IPS DF 6.9 (cell line): ENCODE data around the gene TMEM132C.

Source experiments
- DNase-seq: peaks from one replicate; pipeline ENCODE4 v3.0.0-alpha.2; 2013; ENCODE audit warnings: low read depth, low spot score
- H3K27ac ChIP-seq: one replicate; pipeline ENCODE4 v1.5.1; 2013; ENCODE audit warnings: low read length, control low read depth
- H3K27me3 ChIP-seq: 2 replicates; pipeline ENCODE4 v1.6.1; 2013; ENCODE audit warnings: mild to moderate bottlenecking, low read length; ENCODE audit not compliant: control insufficient read depth, insufficient read depth
- H3K36me3 ChIP-seq: 2 replicates; pipeline ENCODE4 v1.6.1; 2013; ENCODE audit warnings: low read length; ENCODE audit not compliant: control insufficient read depth, insufficient read depth
- H3K4me1 ChIP-seq: 2 replicates; pipeline ENCODE4 v1.6.1; 2013; ENCODE audit warnings: low read length; ENCODE audit not compliant: control insufficient read depth, insufficient read depth
- H3K4me3 ChIP-seq: 2 replicates; pipeline ENCODE4 v1.5.1; 2013; ENCODE audit warnings: mild to moderate bottlenecking, low read length
- H3K9me3 ChIP-seq: 2 replicates; pipeline ENCODE4 v1.6.1; 2013; ENCODE audit warnings: low read length, inconsistent platforms; ENCODE audit not compliant: control insufficient read depth, insufficient read depth
- WGBS: extraction: QIAGEN DNeasy Blood & Tissue Kit; methylation state at CpG from one replicate; pipeline ENCODE4 v1.1.7; 2013; ENCODE audit warnings: mixed read lengths, missing lambda C conversion rate; ENCODE audit not compliant: insufficient read length, insufficient coverage; 5-methylcytosine and 5-hydroxymethylcytosine counted together

Gene TMEM132C

GRCh38 chr12:128513331-128513730, 246.4 kb downstream of the TMEM132C start:
- Histone ChIP-seq H3K27me3 (no peaks in the 10 kb centered on the region), H3K36me3 (no peaks in the 10 kb centered on the region), H3K9me3 (peaks cover 35% of the 10 kb centered on the region), H3K27ac (no peak overlapping the region), H3K4me1 (no peaks in the 10 kb centered on the region), H3K4me3 (no peak overlapping the region)
- DNase-seq = no peak
- WGBS = no CpG with 5 or more reads among the region's 6 CpGs

- Histone ChIP-seq H3K27ac (no peak overlapping the region), H3K4me3 (no peak overlapping the region), H3K4me1 (no peaks in the 10 kb centered on the region), H3K36me3 (no peaks in the 10 kb centered on the region), H3K27me3 (no peaks in the 10 kb centered on the region), H3K9me3 (peaks cover 33% of the 10 kb centered on the region)
- no CpG with 5 or more reads among the region's 6 CpGs for WGBS
- DNase-seq = no peak
Observed at GRCh38 chr12:128513831-128514230, 246.9 kb downstream of the TMEM132C start.

- Histone ChIP-seq H3K36me3 (no peaks in the 10 kb centered on the region), H3K4me3 (no peak overlapping the region), H3K27ac (no peak overlapping the region), H3K4me1 (no peaks in the 10 kb centered on the region; the same call in 1 of the 2 replicates), H3K9me3 (peaks cover 13% of the 10 kb centered on the region), H3K27me3 (no peaks in the 10 kb centered on the region)
- no peak for DNase-seq
- WGBS = no CpG with 5 or more reads among the region's 4 CpGs
Observed at GRCh38 chr12:128518644-128519043, 251.7 kb downstream of the TMEM132C start.

- H3K4me1 ChIP-seq = no peaks in the 10 kb centered on the region; the same call in 1 of the 2 replicates
- WGBS = no CpG with 5 or more reads among the region's 3 CpGs
- no peak for DNase-seq
- H3K27ac ChIP-seq = no peak overlapping the region
- H3K9me3 ChIP-seq = peaks cover 13% of the 10 kb centered on the region
- H3K27me3 ChIP-seq = no peaks in the 10 kb centered on the region
- H3K36me3 ChIP-seq = no peaks in the 10 kb centered on the region
- no peak overlapping the region for H3K4me3 ChIP-seq
Observed at GRCh38 chr12:128519426-128519825, 252.5 kb downstream of the TMEM132C start.

GRCh38 chr12:128521981-128522380, 255.0 kb downstream of the TMEM132C start:
- Histone ChIP-seq H3K27me3 (no peaks in the 10 kb centered on the region), H3K4me1 (no peaks in the 10 kb centered on the region; the same call in 1 of the 2 replicates), H3K9me3 (peaks cover 22% of the 10 kb centered on the region), H3K36me3 (no peaks in the 10 kb centered on the region), H3K27ac (no peak overlapping the region), H3K4me3 (no peak overlapping the region)
- WGBS = no CpG with 5 or more reads among the region's 10 CpGs
- DNase-seq = no peak

- no peak for DNase-seq
- Histone ChIP-seq H3K9me3 (peaks cover 31% of the 10 kb centered on the region), H3K27me3 (no peaks in the 10 kb centered on the region), H3K36me3 (no peaks in the 10 kb centered on the region), H3K4me1 (no peaks in the 10 kb centered on the region; the same call in 1 of the 2 replicates), H3K27ac (no peak overlapping the region), H3K4me3 (no peak overlapping the region)
- WGBS = no CpG with 5 or more reads among the region's 6 CpGs
Observed at GRCh38 chr12:128524439-128524838, 257.5 kb downstream of the TMEM132C start.

GRCh38 chr12:128531170-128531569, 264.2 kb downstream of the TMEM132C start:
- DNase-seq = no peak
- Histone ChIP-seq H3K27ac (no peak overlapping the region), H3K27me3 (no peaks in the 10 kb centered on the region), H3K36me3 (no peaks in the 10 kb centered on the region), H3K4me3 (no peak overlapping the region), H3K4me1 (no peaks in the 10 kb centered on the region), H3K9me3 (peaks cover 29% of the 10 kb centered on the region)
- WGBS = no CpG with 5 or more reads among the region's 3 CpGs

GRCh38 chr12:128534906-128535305, 267.9 kb downstream of the TMEM132C start:
- Histone ChIP-seq H3K27ac (no peak overlapping the region), H3K27me3 (no peaks in the 10 kb centered on the region), H3K4me3 (no peak overlapping the region), H3K9me3 (peaks cover 16% of the 10 kb centered on the region), H3K4me1 (no peaks in the 10 kb centered on the region), H3K36me3 (no peaks in the 10 kb centered on the region)
- WGBS = no CpG with 5 or more reads among the region's 5 CpGs
- DNase-seq = no peak

GRCh38 chr12:128536810-128537209, 269.8 kb downstream of the TMEM132C start:
- H3K27ac ChIP-seq = no peak overlapping the region
- no peak for DNase-seq
- no peaks in the 10 kb centered on the region for H3K36me3 ChIP-seq
- H3K27me3 ChIP-seq = no peaks in the 10 kb centered on the region
- H3K4me1 ChIP-seq = no peaks in the 10 kb centered on the region
- peaks cover 14% of the 10 kb centered on the region for H3K9me3 ChIP-seq
- H3K4me3 ChIP-seq = no peak overlapping the region

GRCh38 chr12:128537668-128538067, 270.7 kb downstream of the TMEM132C start:
- no peak for DNase-seq
- no CpG with 5 or more reads among the region's 1 CpG for WGBS
- Histone ChIP-seq H3K27ac (no peak overlapping the region), H3K36me3 (no peaks in the 10 kb centered on the region), H3K4me1 (no peaks in the 10 kb centered on the region), H3K9me3 (peaks cover 14% of the 10 kb centered on the region), H3K27me3 (no peaks in the 10 kb centered on the region), H3K4me3 (no peak overlapping the region)

- no peak overlapping the region for H3K4me3 ChIP-seq
- WGBS = no CpG with 5 or more reads among the region's 7 CpGs
Observed at GRCh38 chr12:128542844-128543243, 275.9 kb downstream of the TMEM132C start.

More at GRCh38 chr12:128542844-128543243, 275.9 kb downstream of the TMEM132C start:
- Histone ChIP-seq H3K27ac (no peak overlapping the region), H3K4me1 (no peaks in the 10 kb centered on the region), H3K27me3 (no peaks in the 10 kb centered on the region), H3K36me3 (no peaks in the 10 kb centered on the region), H3K9me3 (peaks cover 16% of the 10 kb centered on the region)
- no peak for DNase-seq
